GM18519 (cell line): ENCODE results near the gene TRUB2.
"Not testable (repeated sequence)": the region's sequence is repeated elsewhere in the genome, so short reads cannot be mapped to it uniquely, and the experiment has no call there.

Experiments used
- ATAC-seq: cut with Tn5 transposase; IDR thresholded peaks from one replicate; pipeline ENCODE4 v1.9.1; 2021; ENCODE audit warnings: mild to moderate bottlenecking, moderate library complexity; ENCODE audit not compliant: unreplicated experiment, low FRiP score

TRUB2 gene

DNA sequence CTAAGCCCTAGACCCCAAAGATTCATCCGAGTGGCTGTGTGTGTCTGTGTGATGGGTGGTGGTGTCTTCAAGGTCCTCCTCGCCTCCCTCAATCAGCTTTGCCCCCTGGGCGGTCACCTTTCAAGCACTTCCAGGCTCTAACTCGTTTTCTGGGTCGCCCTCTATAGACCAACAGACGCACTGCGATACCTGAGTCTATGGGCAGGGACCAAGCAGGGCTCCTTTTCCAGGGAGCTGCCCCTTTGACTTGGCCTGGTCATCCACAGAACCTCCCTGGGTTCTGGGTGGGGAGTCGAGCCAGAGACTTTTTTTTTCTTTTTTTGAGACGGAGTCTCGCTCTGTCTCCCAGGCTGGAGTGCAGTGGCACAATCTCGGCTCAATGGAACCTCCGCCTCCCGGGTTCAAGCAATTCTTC lies 19.2 kb upstream of the TRUB2 start:
- no peak for ATAC-seq

DNA sequence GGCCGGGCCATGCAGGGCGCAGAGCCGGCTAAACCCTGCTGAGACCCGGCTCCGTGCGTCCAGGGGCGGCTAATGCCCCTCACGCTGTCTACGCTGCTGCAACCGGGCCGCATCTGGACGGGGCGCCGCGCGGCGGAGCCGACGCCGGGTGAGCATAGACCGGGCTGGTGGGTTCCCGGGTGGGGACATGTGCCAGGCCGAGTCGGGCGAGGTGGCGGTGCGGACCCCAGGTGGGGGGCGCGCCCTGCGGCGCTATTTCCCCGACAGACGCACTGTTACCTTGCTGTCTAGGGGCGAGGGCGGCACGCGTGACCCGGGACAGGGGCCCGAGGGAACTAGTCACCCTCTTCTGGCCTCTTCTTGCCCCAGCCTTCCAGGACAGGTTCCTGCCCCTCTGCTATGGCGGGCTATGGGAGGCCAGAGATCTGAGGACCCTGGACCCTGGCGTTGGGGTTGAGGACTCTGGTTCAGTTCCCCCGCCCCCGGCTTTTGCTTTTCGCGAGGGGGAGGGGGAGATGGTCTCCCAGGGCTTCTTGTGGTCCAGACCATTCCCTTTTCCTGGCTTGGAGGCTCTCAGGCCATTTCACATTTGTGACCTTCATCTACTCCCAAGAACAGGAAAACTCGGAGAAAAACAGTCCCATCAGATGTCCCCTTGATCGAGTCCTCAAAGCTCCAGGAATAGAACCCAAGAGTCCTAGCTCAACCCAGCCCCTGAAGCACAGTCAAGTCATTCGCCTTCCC lies 18.6 kb upstream of the TRUB2 start:
- ATAC-seq, result peak; percentile 18

DNA sequence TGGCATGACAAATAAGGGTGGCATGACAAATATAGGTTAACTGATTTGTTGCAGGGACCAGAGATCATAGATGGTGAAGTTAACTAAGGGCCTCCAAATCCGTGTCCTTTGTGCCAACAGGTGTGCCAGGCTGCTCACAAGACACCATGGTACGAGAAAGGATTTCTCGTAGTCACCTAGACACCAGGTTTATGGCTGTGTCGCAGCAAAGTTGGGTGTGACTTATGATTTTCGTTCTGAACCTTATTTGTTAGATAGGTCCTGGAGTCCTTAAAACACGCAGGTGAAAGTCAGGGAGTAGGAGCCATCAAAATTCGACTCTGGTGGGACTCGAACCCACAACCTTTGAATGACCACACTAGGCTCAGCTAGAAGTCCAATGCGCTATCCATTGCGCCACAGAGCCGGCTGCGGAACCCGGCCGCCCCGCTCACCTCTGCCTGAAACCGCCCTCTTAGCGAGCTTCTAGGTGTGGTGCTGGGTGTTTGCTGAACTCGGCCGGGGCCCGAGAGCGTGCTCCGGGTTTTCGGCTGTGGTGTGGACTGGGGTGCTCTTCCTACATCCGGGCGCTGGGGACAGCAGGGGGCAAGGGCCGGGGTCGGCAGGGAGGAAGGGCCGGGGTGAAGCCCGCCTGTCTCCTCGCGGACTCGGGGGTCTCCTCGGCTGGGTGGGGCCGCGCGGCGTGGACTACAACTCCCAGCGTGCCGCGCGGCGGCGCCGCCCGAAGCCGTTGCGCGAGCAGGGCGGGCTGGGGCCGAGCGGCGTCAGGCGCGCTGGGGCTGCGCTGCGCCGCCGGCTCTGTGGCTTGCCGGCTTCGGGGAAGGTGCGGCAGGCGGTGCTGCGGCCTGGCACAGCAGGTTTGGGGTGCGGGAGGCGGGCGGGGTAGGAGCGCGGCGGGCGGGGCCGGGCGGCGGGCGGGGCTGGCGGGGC lies 17.8 kb upstream of the TRUB2 start, which contains the start of gene SLC27A4:
SLC27A4 (plus strand) TSS at position 767 of the 930 bp plus-strand sequence. CDS start 2,606 bp downstream, outside the sequence.
- ATAC-seq, result peak; percentile 45

DNA sequence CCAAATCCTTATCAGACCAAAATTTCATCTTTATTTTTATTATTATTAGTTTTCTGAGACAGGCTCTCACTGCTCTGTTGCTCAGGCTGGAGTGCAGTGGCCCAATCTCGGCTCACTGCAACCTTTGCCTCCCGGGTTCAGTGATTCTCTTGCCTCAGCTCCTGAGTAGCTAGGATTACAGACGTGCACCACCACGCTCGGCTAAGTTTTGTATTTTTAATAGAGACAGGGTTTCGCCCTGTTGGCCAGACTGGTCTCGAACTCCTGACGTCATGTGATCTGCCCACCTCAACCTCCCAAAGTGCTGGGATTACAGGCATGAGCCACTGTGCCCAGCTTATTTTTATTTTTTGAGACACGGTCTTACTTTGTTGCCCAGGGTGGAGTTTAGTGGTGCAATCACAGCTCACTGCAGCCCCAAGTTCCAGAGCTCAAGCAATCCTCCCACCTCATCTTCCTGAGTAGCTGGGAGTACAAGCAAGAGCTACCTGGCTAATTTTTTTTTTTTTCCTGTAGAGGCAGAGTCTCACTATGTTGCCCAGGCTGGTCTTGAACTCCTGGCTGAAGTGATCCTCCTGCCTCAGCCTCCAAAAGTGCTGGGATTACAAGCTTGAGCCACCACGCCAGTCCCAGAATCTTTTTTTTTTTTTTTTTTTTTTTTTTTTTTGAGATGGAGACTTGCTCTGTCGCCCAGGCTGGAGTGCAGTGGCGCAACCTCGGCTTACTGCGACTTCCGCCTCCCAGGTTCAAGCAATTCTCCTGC lies 16.8 kb upstream of the TRUB2 start:
- not testable (repeated sequence) for ATAC-seq

DNA sequence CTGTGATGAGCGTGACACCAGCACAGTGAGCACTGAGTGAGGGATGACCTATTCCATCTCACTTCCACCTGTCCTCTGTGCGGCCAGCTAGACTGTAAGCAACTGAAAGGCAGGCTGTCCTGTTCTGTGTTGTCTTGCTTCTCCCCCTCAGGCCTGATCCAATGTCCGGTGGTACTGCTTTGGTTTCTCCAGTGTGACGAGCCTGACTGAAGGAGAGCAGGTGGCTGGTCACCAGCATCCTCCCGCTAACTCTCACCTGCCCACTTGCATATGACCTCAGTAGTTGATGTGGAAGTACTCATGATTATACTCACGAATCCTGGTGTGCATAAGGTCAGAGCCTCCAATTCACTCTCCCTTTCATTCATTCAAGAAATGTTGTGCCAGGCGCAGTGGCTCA lies 15.7 kb upstream of the TRUB2 start:
- ATAC-seq, result no peak

DNA sequence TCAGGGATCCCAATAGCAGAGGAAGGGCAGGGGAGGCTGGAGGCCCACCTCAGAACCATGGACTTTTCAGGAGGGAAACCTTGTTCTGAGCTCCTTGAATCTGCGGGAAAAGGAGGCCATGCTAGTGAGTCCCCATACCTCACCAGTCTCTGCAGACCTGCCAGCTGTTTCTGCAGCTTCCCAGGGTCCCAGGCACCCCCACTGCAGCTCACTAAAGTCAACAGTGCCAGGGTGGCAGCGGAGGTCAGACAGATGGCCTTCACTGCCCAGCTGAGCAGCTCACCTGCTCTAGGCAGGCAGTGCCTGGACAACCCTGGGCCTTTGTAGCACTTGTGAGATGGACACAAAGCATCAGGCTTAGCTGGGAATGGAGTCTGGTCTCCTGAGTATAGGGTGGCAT lies 13.7 kb upstream of the TRUB2 start:
- ATAC-seq, result no peak

DNA sequence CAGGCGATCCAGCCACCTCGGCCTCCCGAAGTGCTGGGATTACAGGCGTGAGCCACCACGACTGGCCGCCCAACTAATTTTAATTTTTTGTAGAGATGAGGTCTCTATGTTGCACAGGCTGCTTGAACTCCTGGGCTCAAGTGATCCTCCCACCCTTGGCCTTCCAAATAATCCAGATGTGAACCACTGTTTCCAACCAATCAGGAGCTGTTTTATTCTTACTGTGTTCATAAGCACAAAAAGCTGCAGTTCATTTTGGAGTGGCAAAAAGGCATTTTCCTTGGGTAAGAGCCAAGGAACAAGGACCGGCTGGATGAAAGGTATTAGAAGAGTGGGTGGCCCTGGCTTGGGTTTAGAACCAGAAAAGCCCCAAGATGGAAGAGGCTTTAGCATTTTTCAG lies 12.9 kb upstream of the TRUB2 start:
- ATAC-seq, result no peak

DNA sequence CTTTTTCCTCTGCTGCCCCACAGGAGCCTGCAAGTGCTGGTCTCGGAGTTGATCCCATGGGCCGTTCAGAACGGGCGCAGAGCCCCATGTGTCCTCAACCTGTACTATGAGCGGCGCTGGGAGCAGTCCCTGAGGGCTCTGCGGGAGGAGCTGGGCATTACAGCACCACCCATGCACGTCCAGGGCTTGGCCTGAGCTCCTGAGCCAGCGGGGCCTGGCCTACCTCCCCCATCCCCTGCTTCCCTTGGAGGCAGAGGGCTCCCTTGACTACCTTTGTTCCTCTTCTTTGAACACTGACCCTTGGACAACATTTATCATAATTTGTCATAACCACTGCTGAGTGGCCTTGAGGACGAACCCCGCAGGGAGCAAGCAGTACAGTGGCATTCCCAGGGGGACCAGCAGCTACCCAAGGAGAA lies 11.2 kb upstream of the TRUB2 start:
- no peak for ATAC-seq

DNA sequence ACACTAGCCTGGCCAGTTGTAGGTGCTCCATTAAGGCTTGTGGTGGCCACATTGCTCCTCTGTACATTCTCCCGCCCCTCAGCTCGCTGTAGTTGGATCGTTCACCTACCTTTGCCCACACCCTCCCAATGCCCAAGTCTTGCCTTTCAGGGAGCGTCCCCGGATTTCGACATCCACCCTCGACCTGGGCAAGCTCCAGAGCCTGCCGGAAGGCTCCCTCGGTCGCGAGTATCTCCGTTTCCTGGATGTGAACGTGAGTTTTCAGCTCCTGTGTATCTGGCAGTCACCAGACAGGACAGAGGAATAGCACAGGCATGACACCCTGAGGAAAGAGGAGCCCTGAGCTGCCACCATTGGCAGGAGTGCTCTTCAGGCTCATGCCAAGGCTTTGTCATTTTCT lies 3.4 kb upstream of the TRUB2 start:
- no peak for ATAC-seq

DNA sequence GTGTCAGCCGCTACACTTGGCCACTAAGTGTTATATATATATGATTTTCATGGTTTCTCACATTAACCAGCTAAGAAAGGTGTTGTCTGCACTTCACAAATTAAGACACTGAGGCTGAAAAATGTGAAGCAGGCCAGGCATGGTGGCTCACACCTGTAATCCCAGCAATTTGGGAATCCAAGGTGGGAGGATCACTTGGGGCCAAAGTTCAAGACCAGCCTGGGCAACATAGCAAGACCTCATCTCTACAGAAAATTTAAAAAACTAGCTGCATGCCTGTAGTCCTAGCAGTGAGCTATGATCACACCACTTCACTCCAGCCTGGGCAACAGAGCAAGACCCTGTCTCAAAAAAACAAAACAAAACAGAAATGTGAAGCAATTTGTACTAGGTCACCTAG lies 2.2 kb upstream of the TRUB2 start:
- no peak for ATAC-seq

DNA sequence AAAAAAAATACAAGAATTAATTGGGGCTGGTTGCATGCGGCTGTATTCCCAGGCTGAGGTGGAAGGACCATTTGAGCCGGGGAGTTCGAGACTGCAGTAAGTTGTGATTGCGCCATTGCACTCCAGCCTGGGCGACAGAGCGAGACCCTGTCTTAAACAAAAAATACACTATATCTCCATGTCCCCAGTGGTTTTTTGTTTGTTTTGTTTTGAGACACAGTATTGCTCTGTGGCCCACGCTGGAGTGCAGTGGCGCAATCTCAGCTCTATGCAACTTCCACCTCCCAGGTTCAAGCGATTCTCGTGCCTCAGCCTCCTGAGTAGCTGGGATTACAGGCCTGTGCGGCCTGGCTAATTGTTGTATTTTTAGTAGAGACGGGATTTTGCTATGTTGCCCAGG lies 1.5 kb upstream of the TRUB2 start:
- no peak for ATAC-seq

DNA sequence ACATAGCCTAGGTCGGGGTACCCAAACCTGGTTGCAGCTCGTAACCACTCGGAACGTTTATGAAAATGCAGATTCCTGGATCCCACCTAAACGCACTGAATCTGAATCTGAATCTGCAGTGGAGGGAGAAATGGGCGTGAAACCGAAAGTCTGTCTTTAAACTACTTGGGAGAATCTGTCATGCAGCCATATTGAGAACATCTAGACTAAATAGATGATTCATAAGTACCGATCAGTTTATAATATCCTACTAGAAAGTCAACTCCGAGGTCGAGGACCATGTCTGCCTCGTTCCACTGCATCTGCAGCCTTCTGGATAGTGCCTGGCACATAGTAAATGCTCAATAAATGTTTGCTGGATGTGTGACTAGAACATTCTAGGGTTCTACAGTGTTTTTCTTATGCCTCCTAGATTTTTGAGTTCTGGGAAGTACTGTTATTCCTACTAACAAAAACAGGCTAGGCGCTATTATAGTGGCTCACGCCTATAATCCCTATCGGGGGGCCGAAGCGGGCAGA lies 1.0 kb upstream of the TRUB2 start:
- ATAC-seq, result no peak

DNA sequence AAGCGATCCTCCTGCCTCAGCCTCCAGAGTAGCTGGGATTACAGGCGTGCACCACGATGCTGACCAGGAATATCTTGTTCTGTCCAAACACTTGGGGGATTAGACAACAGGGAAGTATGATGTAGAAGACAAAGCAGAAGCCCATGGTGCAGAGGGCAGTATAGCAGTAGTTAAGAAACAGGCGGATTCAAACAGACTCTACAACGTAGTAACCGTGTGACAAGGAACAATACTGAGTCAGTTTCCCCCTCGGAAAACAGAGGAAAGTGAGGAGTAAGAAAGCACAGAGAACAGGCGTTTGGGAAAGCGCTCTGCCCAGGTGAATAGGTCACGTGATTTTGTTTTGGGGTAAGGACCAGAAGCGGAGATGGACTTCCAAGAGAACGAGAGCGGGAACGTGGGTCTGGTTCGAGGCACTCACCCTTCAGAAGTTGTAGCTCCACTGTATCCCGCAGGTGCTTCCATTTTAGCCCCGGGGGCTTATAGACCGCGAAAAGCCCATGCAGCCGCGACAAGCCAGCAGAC lies 306 bp downstream of the TRUB2 start:
- ATAC-seq, result peak; percentile 16

DNA sequence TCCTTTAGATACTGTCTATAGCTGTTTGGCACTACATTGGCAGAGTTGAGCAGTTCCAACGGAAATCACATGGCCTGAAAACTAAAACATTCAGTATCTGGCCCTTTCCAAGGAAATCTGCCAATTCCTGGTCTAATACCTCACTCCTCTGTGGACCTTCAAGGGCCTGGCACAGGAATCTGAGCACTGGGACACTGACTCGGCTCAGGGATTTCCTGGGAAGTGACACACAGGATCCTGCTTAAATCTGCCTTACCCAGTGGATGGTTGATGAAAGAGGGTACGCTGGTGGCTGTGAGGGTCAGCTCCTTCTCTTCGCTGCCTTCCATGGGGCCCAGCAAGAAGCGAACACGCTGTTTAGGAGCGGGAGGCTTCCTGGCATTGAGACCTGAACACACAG lies 904 bp downstream of the TRUB2 start:
- ATAC-seq, result no peak

DNA sequence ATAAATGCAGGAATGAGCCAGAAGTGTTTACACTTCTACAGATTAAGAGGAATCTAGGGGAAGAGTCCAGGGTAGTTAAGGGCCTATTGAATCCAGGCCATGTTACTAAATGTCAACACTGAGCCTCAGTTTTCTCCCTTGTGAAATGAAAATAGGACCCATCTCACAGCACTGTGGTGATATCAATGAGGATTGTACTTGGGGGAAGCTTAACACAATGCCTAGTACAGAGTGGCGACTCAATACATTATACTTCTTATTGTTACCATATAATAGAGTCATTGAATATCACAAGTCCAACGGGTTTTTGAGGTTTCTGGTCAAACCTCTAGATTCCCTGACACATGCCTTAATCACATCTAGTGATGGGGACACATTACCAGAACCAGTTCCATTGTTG lies 4.6 kb downstream of the TRUB2 start:
- ATAC-seq, result no peak

DNA sequence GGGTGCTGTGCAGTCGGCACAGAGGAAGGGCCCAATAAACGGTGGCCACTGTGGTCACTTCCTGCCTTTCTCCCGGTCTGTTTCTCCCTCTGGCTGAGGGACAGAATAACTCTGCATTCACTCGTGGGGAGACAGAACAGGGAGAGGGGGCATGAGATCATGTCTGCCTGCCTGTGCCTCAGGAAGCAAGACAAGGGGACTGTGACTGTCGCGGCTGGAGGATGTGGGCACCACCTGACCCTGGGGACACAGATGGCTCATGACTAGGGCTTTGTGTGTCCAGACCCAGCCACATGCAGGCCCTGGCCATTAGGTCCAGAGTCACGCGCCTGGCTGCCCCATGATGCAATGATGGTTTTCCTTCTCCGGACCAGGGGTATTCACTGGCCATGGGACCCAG lies 5.8 kb downstream of the TRUB2 start:
- no peak for ATAC-seq

DNA sequence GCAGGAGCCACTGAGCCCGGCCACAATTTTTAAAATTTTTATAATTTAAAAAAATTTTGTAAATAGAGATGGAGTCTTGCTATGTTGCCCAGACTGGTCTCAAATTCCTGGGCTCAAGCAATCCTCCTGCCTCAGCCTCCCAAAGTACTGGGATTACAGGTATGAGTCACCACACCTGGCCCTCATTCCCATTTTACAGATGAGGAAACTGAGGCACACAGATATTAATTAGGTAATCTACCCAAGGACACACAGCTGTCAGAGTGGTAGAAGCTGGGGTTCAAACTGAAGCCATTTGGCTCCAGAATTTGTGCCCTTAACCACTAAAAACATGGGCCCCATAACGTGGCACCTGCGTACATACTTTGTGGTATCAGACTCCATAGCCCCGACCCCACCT lies 7.5 kb downstream of the TRUB2 start:
- ATAC-seq, result no peak

DNA sequence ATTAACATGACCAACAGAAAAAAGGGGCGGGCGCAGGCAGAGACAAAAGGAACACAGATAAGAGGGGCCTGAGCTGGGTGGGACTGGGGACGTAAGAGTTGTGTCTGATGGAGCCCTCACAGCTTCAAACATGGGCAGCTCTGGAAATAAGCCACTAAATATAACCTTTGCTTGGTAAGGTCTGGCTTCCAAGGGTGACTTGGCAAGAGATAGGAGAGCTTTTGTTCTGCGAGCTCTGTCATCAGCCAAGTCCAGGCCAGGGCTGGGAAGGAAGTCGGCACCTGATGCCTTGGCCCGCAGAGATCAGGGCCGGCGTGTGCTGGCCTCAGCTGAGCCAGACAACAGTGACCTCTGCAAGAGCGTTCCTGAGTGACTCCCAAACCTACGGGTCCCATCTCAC lies 11.8 kb downstream of the TRUB2 start:
- ATAC-seq, result no peak

DNA sequence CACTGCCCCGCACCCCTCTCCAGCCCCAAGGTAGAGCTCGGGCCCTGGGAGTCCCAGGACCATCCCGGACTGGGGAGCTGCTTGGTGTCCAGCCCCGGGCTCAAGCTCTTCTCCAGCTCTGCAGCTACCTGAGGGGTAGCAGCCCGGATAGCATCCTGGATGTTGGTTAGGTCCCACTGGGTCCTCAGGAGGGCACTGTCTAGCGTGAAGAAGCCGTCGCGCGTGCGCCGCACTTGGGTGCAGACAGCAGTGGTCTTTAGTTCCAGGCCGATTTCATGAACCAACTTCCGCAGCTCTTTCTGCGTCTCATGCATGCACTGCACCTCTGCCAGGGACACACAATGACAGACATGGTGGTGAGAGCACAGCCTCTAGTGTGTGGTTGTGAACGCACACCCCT lies 12.7 kb downstream of the TRUB2 start:
- ATAC-seq, result no peak

DNA sequence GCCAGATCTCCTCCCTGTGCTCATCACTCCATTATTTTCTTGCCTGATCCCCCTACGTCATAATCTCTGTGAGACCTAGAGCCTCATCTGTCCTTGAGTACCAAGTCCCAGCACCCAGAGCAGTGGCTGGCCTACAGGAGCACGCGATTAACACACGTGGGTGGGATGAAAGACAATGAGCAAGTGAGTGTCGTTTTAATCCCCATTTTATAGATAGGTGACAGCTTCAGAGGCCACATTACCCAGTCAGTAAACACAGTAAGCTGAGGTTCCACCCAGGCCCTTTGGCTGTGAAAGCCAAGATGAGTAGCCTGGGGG lies 17.3 kb downstream of the TRUB2 start:
- no peak for ATAC-seq
